HL-60 (cell line): ENCODE data around the gene CYP26B1.

Experiments used
- DNase-seq, 2 experiments: peaks; one replicate each; pipeline ENCODE4 v3.0.0-alpha.2; 2010 to 2020; ENCODE audit warnings: low read depth in 1 of 2, low spot score in 1 of 2
- H3K27ac ChIP-seq: fragments of 250-450 bp; sonication (Bioruptor Pico); replicated peaks from 2 replicates; pipeline ENCODE4 v1.5.1; 2020; ENCODE audit warnings: mild to moderate bottlenecking, moderate library complexity
- H3K27me3 ChIP-seq: fragments of 250-450 bp; sonication (Bioruptor Pico); 2 replicates; pipeline ENCODE4 v1.5.1; 2021; ENCODE audit warnings: mild to moderate bottlenecking, moderate library complexity; ENCODE audit not compliant: insufficient read depth, poor library complexity, severe bottlenecking
- H3K4me3 ChIP-seq: replicated peaks from 2 replicates; pipeline ENCODE4 v1.5.1; 2011; ENCODE audit warnings: mild to moderate bottlenecking, control low read depth, low read length; ENCODE audit not compliant: insufficient read depth
- CTCF ChIP-seq: IDR thresholded peaks from one replicate; pipeline ENCODE4 v1.5.1; 2011; ENCODE audit warnings: low read length, control low read depth, inconsistent platforms; ENCODE audit not compliant: insufficient read depth
- GABPA ChIP-seq: IDR thresholded peaks from 2 replicates; pipeline ENCODE4 v1.6.1; 2012; ENCODE audit warnings: low read depth
- POLR2AphosphoS5 ChIP-seq: IDR thresholded peaks from 2 replicates; pipeline ENCODE4 v1.6.1; 2012; ENCODE audit warnings: low read depth
- REST ChIP-seq: IDR thresholded peaks from 2 replicates; pipeline ENCODE4 v1.6.1; 2012; ENCODE audit warnings: low read depth; ENCODE audit not compliant: insufficient replicate concordance
- SPI1 ChIP-seq: IDR thresholded peaks from 2 replicates; pipeline ENCODE4 v1.6.1; 2012; ENCODE audit warnings: low read depth, mild to moderate bottlenecking, borderline replicate concordance

CYP26B1 gene

GRCh38 chr2:72155151-72155550 lies 7.5 kb upstream of the CYP26B1 start:
- TF ChIP-seq CTCF: no peak
- TF ChIP-seq GABPA: no peak
- TF ChIP-seq POLR2AphosphoS5: no peak
- no peak for TF ChIP-seq REST
- TF ChIP-seq SPI1: no peak
- no peak overlapping the region for H3K27ac ChIP-seq
- peaks cover 1% of the 10 kb centered on the region for H3K27me3 ChIP-seq
- no peak overlapping the region for H3K4me3 ChIP-seq
- DNase-seq: no peak

GRCh38 chr2:72154386-72154975 lies 6.8 kb upstream of the CYP26B1 start:
- no peak for DNase-seq
- TF ChIP-seq GABPA: no peak
- TF ChIP-seq CTCF: no peak
- no peak for TF ChIP-seq SPI1
- TF ChIP-seq POLR2AphosphoS5: no peak
- TF ChIP-seq REST: no peak
- H3K27me3 ChIP-seq: peaks cover 8% of the 10 kb centered on the region
- H3K4me3 ChIP-seq: no peak overlapping the region
- H3K27ac ChIP-seq: no peak overlapping the region

- H3K27me3 ChIP-seq: peaks cover 13% of the 10 kb centered on the region
- no peak for DNase-seq
- TF ChIP-seq GABPA: no peak
- TF ChIP-seq POLR2AphosphoS5: no peak
- TF ChIP-seq SPI1: no peak
- no peak for TF ChIP-seq CTCF
- no peak overlapping the region for H3K4me3 ChIP-seq
- H3K27ac ChIP-seq: no peak overlapping the region
Measured at GRCh38 chr2:72153924-72154323, 6.3 kb upstream of the CYP26B1 start.
